Muscle layer of duodenum (tissue), 2 donors: ENCODE results near the gene ADGRG2.
"Not testable (repeated sequence)": the region's sequence is repeated elsewhere in the genome, so short reads cannot be mapped to it uniquely, and the experiment has no call there.

Source experiments
- H3K27ac ChIP-seq: one replicate; pipeline ENCODE4 v1.7.0; 2013; ENCODE audit warnings: mild to moderate bottlenecking, low read length
- H3K27me3 ChIP-seq: one replicate; pipeline ENCODE4 v1.7.0; 2013; ENCODE audit warnings: low read depth, mild to moderate bottlenecking, control low read depth, low read length
- H3K36me3 ChIP-seq, 2 donors: one replicate each; pipeline ENCODE4 v1.7.0; 2013; ENCODE audit warnings: low read length in 2 of 2, control low read depth in 1 of 2, mild to moderate bottlenecking in 1 of 2; ENCODE audit not compliant: insufficient read depth in 2 of 2, control insufficient read depth in 1 of 2
- H3K4me1 ChIP-seq, 2 donors: one replicate each; pipeline ENCODE4 v1.7.0; 2013; ENCODE audit warnings: low read length in 2 of 2, mild to moderate bottlenecking in 2 of 2, control low read depth in 1 of 2, moderate library complexity in 1 of 2; ENCODE audit not compliant: insufficient read depth in 2 of 2, control insufficient read depth in 1 of 2
- H3K4me3 ChIP-seq, 2 donors: one replicate each; pipeline ENCODE4 v1.7.0; 2013; ENCODE audit warnings: low read length in 2 of 2, low read depth in 1 of 2, mild to moderate bottlenecking in 1 of 2
- H3K9me3 ChIP-seq, 2 donors: one replicate each; pipeline ENCODE4 v1.7.0; 2013; ENCODE audit warnings: low read length in 2 of 2, control low read depth in 1 of 2, mild to moderate bottlenecking in 1 of 2; ENCODE audit not compliant: control insufficient read depth in 1 of 2
- donor health status: healthy.

The ADGRG2 gene

GRCh38 chrX:19086102-19086772, 36.0 kb downstream of the ADGRG2 start:
- no peaks in the 10 kb centered on the region for H3K4me1 ChIP-seq
- H3K27me3 ChIP-seq: no peaks in the 10 kb centered on the region
- H3K36me3 ChIP-seq: no peaks in the 10 kb centered on the region
- H3K9me3 ChIP-seq: peaks cover 0 to 22% of the 10 kb centered on the region in 2 donors
- H3K27ac ChIP-seq: no peak overlapping the region
- no peak overlapping the region for H3K4me3 ChIP-seq

- H3K27me3 ChIP-seq: no peaks in the 10 kb centered on the region
- no peak overlapping the region for H3K27ac ChIP-seq
- H3K4me3 ChIP-seq: no peak overlapping the region
- H3K36me3 ChIP-seq: no peaks in the 10 kb centered on the region
- H3K4me1 ChIP-seq: no peaks in the 10 kb centered on the region
- H3K9me3 ChIP-seq: peaks cover 0 to 22% of the 10 kb centered on the region in 2 donors
Measured at GRCh38 chrX:19085666-19086065, 36.6 kb downstream of the ADGRG2 start.

GRCh38 chrX:19075754-19076153, 46.5 kb downstream of the ADGRG2 start:
- H3K27ac ChIP-seq: no peak overlapping the region
- no peaks in the 10 kb centered on the region for H3K9me3 ChIP-seq
- no peaks in the 10 kb centered on the region for H3K4me1 ChIP-seq
- H3K27me3 ChIP-seq: no peaks in the 10 kb centered on the region
- H3K36me3 ChIP-seq: no peaks in the 10 kb centered on the region
- H3K4me3 ChIP-seq: no peak overlapping the region

GRCh38 chrX:19072372-19072771, 49.9 kb downstream of the ADGRG2 start:
- Histone ChIP-seq H3K27me3 (no peaks in the 10 kb centered on the region), H3K9me3 (no peaks in the 10 kb centered on the region), H3K27ac (no peak overlapping the region), H3K4me3 (no peak overlapping the region), H3K4me1 (no peaks in the 10 kb centered on the region), H3K36me3 (no peaks in the 10 kb centered on the region)

GRCh38 chrX:19070555-19070994, 51.7 kb downstream of the ADGRG2 start:
- H3K36me3 ChIP-seq: no peaks in the 10 kb centered on the region
- H3K9me3 ChIP-seq: no peaks in the 10 kb centered on the region
- no peaks in the 10 kb centered on the region for H3K27me3 ChIP-seq
- H3K4me3 ChIP-seq: no peak overlapping the region
- H3K4me1 ChIP-seq: no peaks in the 10 kb centered on the region
- H3K27ac ChIP-seq: no peak overlapping the region

GRCh38 chrX:19066987-19067386, 55.3 kb downstream of the ADGRG2 start:
- H3K4me1 ChIP-seq, H3K27ac ChIP-seq, H3K27me3 ChIP-seq, H3K36me3 ChIP-seq, H3K9me3 ChIP-seq, H3K4me3 ChIP-seq: not testable (repeated sequence)

GRCh38 chrX:19065535-19065934, 56.7 kb downstream of the ADGRG2 start:
- Histone ChIP-seq H3K4me3 (no peak overlapping the region), H3K4me1 (no peaks in the 10 kb centered on the region), H3K27me3 (no peaks in the 10 kb centered on the region), H3K9me3 (no peaks in the 10 kb centered on the region), H3K27ac (no peak overlapping the region), H3K36me3 (no peaks in the 10 kb centered on the region)

GRCh38 chrX:19064175-19064574, 58.1 kb downstream of the ADGRG2 start:
- Histone ChIP-seq H3K36me3 (no peaks in the 10 kb centered on the region), H3K27me3 (no peaks in the 10 kb centered on the region), H3K4me1 (no peaks in the 10 kb centered on the region), H3K27ac (no peak overlapping the region), H3K4me3 (no peak overlapping the region), H3K9me3 (no peaks in the 10 kb centered on the region)

GRCh38 chrX:19063030-19063429, 59.2 kb downstream of the ADGRG2 start:
- H3K36me3 ChIP-seq: no peaks in the 10 kb centered on the region
- no peak overlapping the region for H3K4me3 ChIP-seq
- no peaks in the 10 kb centered on the region for H3K9me3 ChIP-seq
- H3K27ac ChIP-seq: no peak overlapping the region
- H3K27me3 ChIP-seq: no peaks in the 10 kb centered on the region
- H3K4me1 ChIP-seq: no peaks in the 10 kb centered on the region

- Histone ChIP-seq H3K27ac (no peak overlapping the region), H3K27me3 (no peaks in the 10 kb centered on the region), H3K4me1 (no peaks in the 10 kb centered on the region), H3K36me3 (no peaks in the 10 kb centered on the region), H3K9me3 (no peaks in the 10 kb centered on the region), H3K4me3 (no peak overlapping the region)
Measured at GRCh38 chrX:19059067-19059466, 63.2 kb downstream of the ADGRG2 start.

- H3K4me1 ChIP-seq: no peaks in the 10 kb centered on the region
Measured at GRCh38 chrX:19057856-19058255, 64.4 kb downstream of the ADGRG2 start.

GRCh38 chrX:19049110-19049509, 73.2 kb downstream of the ADGRG2 start:
- Histone ChIP-seq H3K9me3 (no peaks in the 10 kb centered on the region), H3K27me3 (no peaks in the 10 kb centered on the region), H3K4me3 (no peak overlapping the region), H3K27ac (no peak overlapping the region), H3K4me1 (no peaks in the 10 kb centered on the region), H3K36me3 (no peaks in the 10 kb centered on the region)

More at GRCh38 chrX:19057856-19058255, 64.4 kb downstream of the ADGRG2 start:
- H3K27ac ChIP-seq: no peak overlapping the region
- H3K4me3 ChIP-seq: no peak overlapping the region
- H3K9me3 ChIP-seq: no peaks in the 10 kb centered on the region
- H3K36me3 ChIP-seq: no peaks in the 10 kb centered on the region
- H3K27me3 ChIP-seq: no peaks in the 10 kb centered on the region
